DMS79 (cell line): ENCODE measurements around the gene USP24.

ENCODE experiments used
- DNase-seq: peaks from one replicate; lab custom pipeline; 2025; lab: John Stamatoyannopoulos, UW

Gene USP24

GRCh38 chr1:55069280-55069679, 145.9 kb downstream of the USP24 start:
- DNase-seq: no peak

GRCh38 chr1:55068638-55069037, 146.5 kb downstream of the USP24 start:
- no peak for DNase-seq

GRCh38 chr1:55067914-55068313, 147.2 kb downstream of the USP24 start:
- no peak for DNase-seq

- peak; percentile 70 for DNase-seq
Observed at GRCh38 chr1:55067022-55067778, 148.0 kb downstream of the USP24 start.

GRCh38 chr1:55065648-55066047, 149.5 kb downstream of the USP24 start:
- DNase-seq: no peak

- DNase-seq: peak; percentile 44
Observed at GRCh38 chr1:55064861-55065263, 150.3 kb downstream of the USP24 start.

- DNase-seq: peak; percentile 85
Observed at GRCh38 chr1:55064071-55064581, 151.0 kb downstream of the USP24 start.

- DNase-seq: peak; percentile 92
Observed at GRCh38 chr1:55063577-55063942, 151.6 kb downstream of the USP24 start.

- DNase-seq: peak; percentile 78
Observed at GRCh38 chr1:55062801-55063576, 152.2 kb downstream of the USP24 start.

- DNase-seq: no peak
Observed at GRCh38 chr1:55061706-55062321, 153.3 kb downstream of the USP24 start.

- DNase-seq: no peak
Observed at GRCh38 chr1:55061000-55061705, 154.0 kb downstream of the USP24 start.

- peak; percentile 71 for DNase-seq
Observed at GRCh38 chr1:55060133-55060999, 154.8 kb downstream of the USP24 start.

- DNase-seq: no peak
Observed at GRCh38 chr1:55059302-55060132, 155.6 kb downstream of the USP24 start.

GRCh38 chr1:55057956-55058298, 157.2 kb downstream of the USP24 start:
- no peak for DNase-seq

- no peak for DNase-seq
Observed at GRCh38 chr1:55057270-55057955, 157.8 kb downstream of the USP24 start.

- DNase-seq: no peak
Observed at GRCh38 chr1:55056632-55056992, 158.6 kb downstream of the USP24 start.

GRCh38 chr1:55055951-55056631, 159.1 kb downstream of the USP24 start:
- DNase-seq: no peak

- DNase-seq: no peak
Observed at GRCh38 chr1:55055084-55055882, 159.9 kb downstream of the USP24 start.
